Stimulated activated CD4-positive, alpha-beta T cell treated with anti-CD3 and anti-CD28 coated beads, Interleukin-15, amount 100 ng/mL, for 48 hours (primary cell): ENCODE measurements around the gene GAS7.

Source experiments
- DNase-seq, 2 donors: peaks; one replicate each; pipeline ENCODE4 v3.0.0-alpha.2; 2020; ENCODE audit warnings: low read depth in 2 of 2

Gene GAS7

GRCh38 chr17:9916108-9916507 is 282.3 kb downstream of the GAS7 start:
- DNase-seq = no peak

GRCh38 chr17:9913476-9913875 is 284.9 kb downstream of the GAS7 start:
- DNase-seq = no peak

DNA sequence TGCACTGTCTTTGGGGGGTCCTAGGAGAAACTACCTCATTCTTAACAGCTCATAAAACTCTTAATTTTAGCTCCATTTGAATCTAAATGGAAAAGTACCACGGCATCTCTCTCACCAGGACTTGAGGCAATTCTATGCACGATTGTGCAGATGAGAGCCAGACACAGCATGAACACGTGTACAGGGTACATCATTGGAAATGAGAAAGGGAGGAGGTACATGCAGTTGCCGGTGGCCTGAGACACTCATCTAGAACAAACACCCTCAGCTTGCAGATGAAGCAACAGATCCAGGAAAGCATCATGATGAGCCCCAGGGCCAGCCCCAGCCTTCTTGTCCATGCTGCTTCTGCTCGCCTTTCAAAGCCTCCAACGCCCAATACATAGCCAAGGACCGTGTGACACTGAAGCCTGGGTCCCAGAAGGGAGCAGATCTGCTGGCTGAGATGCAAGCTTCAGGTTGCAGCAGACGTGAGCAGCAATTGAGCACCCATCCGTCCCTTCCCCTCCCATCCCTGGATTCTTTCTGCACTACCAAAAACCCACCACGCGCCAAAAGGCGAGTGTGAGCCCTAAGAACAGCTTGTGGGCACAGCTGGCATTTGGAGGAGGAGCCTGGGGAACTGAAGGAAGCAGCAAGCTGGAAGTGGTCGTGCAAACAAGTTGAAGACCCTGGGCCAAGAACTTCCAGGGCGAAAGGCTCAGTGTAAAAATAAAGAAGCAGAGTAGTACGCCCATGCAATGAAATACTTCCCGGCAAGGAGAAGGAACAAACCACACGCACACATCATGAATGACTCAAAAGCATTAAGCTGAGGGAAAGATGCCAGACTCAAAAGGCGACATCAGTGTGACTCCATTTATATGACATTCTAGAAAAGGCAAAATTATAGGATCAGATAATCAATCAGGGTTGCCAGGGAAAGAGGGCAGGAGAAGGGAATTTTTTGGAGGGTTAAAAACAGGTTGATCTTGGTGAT is 286.0 kb downstream of the GAS7 start:
- DNase-seq = no peak

DNA sequence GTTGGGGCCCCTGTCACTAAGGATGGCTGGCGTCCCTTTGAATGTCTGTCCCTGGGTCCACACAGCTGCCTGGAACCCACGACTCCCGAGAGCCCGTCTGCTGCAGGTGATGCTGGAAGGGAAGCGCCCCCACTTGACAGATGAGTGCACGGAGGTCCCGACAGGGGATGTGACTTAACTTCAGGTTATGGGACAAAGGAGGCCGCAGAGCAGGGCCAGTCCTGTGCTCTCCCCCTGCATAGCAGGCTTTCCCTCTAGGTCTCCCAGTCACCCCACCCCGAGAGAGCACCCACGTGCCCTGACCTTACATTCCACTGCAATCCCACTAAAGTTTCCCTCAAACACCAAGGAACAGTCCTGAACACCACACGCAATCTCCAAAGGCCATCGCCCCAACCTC is 287.3 kb downstream of the GAS7 start:
- DNase-seq = no peak

DNA sequence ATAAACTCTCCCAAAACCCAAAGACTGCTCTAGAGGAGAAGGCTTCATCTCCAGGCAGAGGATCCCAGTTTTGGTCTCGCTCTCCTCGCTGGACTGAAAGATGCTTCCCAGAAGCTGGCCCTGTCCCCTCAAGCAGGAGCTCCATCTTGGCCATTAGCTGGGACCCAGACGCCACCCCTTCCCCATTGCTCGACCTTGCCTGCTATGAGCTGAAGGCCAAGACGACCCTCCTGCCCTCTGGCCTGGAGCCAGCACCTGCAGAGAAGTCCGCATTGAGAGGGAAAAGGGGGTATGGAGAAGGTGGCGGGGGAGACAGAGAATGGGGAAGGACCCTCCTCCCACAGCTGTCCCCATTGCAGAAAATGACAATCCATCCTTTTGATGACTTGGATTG is 289.8 kb downstream of the GAS7 start:
- no peak for DNase-seq

DNA sequence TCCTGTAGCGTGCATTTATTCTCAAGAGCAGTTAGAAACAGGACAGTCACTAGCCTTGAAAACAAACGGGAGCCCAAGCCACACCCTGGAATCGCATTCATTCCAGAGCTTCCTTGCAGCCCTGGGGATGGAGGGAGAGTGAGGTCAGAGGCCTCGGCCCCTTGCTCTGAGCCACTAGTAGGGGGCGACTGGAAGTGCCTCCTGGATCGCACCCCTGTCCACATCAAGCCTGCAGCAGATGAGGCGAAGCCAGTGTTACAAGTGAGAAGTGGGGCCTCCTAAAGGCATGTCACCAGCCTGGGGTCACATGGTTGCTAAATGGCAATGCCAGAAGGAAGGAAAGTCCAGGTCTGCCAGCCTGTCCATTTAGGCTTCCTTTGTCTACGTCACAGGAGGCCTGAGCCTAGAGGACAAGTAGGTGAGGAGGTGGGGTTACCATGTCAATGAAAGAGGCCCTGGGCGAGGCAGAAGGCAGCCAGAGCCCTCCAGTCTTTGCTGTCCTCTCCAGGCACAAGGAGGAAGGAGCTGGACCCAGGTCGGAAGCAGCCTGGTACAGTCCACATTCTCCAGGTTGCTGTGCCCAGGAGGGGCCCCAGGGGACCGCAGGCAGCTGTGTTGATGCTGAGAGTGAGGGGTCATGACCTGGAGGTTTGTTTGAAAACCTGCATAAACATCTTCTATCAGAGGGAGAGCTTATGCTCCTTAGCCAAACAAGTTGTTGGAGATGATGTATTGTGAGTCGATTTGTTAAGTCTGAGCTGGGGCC is 290.3 kb downstream of the GAS7 start:
- DNase-seq = no peak

DNA sequence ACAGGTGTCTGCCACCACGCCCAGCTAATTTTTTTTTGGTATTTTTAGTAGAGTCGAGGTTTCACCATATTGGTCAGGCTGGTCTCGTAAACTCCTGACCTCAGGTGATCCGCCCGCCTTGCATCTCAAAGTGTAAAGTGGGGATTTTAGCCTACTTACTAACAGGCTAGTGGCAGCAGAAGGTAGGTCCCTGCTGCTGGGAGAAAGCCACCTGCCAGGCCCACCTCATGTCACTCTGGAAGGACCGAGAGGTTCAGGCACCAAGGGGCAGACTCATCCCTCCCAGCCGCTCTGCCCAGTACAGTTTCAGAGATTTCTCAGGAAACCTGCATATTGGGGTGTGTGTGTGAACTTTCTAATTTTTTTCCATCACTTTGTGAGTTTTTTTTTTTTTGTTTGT is 291.3 kb downstream of the GAS7 start:
- DNase-seq = no peak

DNA sequence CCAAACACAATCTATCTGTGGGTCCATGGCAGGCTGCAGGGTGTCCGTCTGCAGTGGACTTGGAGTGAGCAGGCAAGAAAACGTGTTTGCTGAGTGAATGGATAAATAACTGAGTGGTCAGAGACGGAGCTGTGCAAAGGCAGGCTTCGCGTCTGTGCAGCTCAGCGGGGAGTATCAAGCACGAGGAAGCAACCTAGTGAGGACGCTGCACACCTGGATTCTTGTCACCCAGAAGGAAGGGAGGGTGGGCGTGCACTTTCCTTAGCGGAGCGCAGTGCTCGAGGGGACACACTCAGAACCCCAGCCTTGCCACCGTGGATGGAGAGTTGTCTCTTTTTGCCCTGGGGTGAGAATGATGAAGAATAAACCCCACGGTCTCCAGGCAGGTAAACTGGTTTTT is 291.8 kb downstream of the GAS7 start:
- no peak for DNase-seq

DNA sequence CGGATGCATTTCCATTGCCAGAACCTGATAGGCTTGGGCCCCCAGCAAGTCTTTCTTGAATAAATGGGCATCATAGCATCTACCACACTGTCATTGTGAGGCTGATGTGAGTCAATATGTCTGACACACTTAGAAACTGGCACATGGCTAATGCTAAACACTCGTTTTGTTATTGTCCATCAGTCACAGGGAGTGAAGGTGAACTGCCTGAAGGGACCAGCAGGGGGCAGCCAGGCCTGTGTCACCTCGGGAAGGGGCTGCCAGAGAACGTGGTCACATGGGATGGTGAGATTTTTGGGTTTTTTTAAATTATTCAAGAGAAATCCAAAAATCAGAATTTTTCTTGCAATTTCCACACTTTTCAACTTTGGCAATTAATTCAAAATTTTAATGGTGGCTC is 292.5 kb downstream of the GAS7 start:
- no peak for DNase-seq

GRCh38 chr17:9905078-9905415 is 293.4 kb downstream of the GAS7 start, which contains the start of gene RCVRN:
Gene RCVRN (minus strand): TSS chr17:9905271. CDS start chr17:9905180, 91 bp downstream.
- no peak for DNase-seq

DNA sequence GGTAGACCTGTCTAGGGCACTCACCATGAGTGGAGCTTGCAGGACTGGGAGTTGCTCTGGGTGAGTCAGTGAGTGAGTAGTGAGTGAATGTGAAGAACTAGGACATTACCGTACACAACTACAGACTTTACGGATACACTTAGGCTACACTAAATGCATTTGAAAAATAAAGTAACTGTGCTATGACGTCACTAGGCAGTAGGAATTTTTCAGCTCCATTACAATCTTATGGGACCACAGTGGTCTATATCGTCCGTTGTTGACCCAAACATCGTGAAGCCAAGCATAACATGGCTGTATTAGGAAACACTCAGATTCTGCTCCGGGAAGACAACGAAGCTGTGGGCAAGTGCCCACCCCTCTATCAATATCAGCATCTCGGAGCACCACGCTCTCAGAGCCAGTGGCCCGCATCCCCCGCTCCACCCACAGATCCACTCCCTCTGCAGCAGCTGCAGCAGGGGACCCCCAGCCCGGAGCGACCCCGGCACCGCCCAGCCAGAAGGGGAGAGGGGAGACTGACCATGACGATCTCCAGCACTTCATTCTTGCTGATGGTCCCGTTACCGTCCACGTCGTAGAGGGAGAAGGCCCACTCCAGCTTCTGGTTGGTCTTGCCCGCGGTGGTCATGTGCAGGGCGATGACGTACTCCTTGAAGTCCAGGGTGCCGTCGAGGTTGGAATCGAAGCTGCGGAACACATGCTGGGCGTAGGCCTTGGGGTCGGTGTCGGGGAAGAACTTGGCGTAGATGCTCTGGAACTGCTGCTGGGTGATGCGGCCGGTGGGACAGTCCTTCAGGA is 293.9 kb downstream of the GAS7 start:
- DNase-seq = no peak

DNA sequence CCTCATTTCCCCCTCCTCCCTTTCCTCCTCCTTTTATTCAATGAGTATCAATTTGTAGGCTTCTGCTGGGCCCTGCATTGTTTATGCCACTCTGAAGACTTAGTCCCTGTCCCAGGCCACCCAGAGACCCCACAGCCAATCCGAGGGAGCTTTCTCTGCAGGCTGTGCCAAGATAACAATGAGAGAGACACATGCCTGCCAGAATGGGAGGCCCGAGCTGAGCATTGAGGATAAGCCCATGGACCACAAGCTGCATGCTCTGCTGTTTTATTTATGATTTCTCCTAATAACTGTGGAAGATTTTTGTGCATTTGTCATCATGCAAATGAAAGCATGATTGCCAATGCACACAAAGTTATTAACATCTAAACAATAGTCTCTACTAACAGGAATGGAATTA is 296.3 kb downstream of the GAS7 start:
- no peak for DNase-seq

GRCh38 chr17:9900784-9901183 is 297.6 kb downstream of the GAS7 start:
- DNase-seq = no peak

GRCh38 chr17:9900044-9900594 is 298.3 kb downstream of the GAS7 start:
- DNase-seq = no peak

DNA sequence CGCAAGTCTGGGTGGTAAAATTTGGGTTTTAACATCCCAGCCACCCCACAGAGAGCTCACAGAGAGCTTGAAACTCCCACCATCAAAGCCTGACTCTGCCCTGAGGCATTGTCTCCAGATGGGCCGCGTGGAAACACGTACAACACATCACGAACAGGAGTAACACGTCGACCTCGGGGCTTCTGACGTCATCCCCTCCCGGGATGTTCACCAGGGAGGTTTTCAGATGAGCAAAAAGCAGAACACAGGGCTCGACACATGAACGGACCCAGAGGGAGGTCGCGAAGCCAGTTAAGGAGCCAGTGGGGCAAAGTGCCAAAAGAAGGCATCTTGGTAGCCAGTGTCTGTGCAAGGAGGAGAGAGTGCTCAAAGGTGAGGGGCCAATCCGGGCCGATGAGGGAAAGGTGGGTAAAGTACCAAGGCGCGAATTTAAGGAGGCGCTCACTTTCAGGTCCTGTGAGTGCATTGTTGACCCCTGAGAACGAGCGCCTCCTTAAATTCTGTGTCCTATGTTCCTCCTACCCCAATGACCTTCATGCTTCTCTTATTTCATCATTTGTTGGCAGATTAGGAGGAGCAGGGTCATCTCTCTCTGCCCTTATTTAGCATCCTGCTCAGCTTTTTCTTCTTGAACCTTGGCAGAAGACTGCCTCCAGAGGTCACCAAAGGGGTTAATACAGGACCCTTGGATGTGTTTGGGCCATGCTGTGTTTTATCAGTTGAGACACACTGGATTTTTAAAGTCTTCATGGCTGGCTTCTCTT is 298.9 kb downstream of the GAS7 start:
- no peak for DNase-seq

GRCh38 chr17:9898812-9899211 is 299.6 kb downstream of the GAS7 start:
- DNase-seq = no peak

DNA sequence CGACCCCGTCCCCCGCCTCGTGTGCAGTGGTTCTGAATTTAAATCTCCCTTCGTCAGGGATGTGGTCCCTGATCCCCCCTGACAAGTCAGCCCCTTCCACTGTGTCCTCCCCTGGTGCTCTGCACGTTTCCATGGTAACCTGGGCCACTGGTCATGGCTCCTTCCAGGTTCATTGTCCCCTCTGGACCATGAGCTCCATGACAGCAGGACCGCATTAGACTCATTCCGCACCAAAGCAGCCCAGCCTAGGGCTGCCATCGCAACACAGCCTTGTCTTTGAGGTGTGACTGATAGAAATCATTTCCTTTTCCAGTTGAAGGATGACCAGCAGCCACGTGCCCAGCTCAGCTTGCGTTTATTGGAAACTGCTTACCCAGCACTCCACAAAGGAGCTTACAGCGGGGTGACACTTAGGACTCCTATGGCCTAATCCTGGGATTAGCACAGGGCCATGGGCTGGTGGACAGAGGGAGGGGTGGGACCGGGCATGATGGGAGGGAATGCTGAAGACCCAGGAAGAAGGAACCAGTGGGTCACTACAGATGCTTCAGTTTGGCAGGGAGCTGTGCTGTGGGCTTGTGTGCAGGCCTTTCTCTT is 300.9 kb downstream of the GAS7 start:
- DNase-seq = no peak

DNA sequence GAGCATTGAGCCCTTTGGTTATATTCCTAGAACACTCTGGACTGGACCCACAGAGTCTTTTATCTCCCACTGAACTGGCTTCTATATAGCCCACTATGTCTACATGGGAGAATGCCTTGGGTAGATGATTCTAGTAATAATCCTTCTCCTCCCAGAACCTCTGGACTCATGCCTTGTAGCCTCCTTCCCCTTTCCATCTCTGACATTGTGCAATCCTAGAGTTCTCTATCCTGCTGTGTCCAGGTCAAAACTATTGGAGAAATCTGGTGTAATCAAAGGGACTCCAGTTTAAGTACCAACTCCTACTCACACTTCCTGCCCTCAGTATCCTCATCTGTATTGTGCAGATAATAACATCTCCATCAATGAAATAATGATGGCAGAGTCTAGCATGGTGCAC is 302.5 kb downstream of the GAS7 start:
- DNase-seq = no peak

GRCh38 chr17:9894231-9894630 is 304.2 kb downstream of the GAS7 start:
- DNase-seq = no peak

- DNase-seq = no peak
Observed at GRCh38 chr17:9893411-9894012, 304.9 kb downstream of the GAS7 start.
